PC-3 (cell line): ENCODE measurements around the gene LUZP1. TPM values are rescaled to one million over a fixed set of nuclear protein-coding genes. Genes with fewer than 3 reads are reported as not detected.

Experiments used
- ATAC-seq: fragments of 200-7000 bp; cut with Tn5 transposase; 2 replicates; pipeline ENCODE4 v1.9.1; 2020; ENCODE audit warnings: mild to moderate bottlenecking, moderate library complexity
- BruUV-seq: library from RNA; stranded (reverse); fragments of 400-500 nt; replicated peaks from 2 replicates; lab custom pipeline; 2021; lab: Mats Ljungman, UMichigan
- CTCF ChIA-PET: fragments of 300-600 bp; sonication (Branson Sonifier 250); formaldehyde crosslinking; loops from one replicate; lab custom pipeline; 2022; ENCODE audit warnings: antibody characterized with exemption; lab: Charles Lee
- POLR2A ChIA-PET: fragments of 300-600 bp; sonication (Branson Sonifier 250); formaldehyde crosslinking; loops from one replicate; lab custom pipeline; 2022; ENCODE audit warnings: antibody characterized with exemption; ENCODE audit not compliant: unreplicated experiment; lab: Charles Lee
- DNase-seq: peaks from one replicate; pipeline ENCODE4 v3.0.0-alpha.2; 2015
- H2AFZ ChIP-seq: fragments of 300-600 bp; sonication (generic); 2 replicates; pipeline ENCODE4 v1.6.0; 2016; ENCODE audit warnings: antibody characterized with exemption, low read length
- H3F3A ChIP-seq: fragments of 300-600 bp; sonication (generic); one replicate; pipeline ENCODE4 v1.6.0; 2017; ENCODE audit warnings: antibody characterized with exemption, low read length, control low read depth, mild to moderate bottlenecking; ENCODE audit not compliant: unreplicated experiment
- H3K27ac ChIP-seq: fragments of 300-600 bp; sonication (generic); 2 replicates; pipeline ENCODE4 v1.5.1; 2016; ENCODE audit warnings: mild to moderate bottlenecking, low read length
- H3K27me3 ChIP-seq: fragments of 300-600 bp; sonication (generic); 2 replicates; pipeline ENCODE4 v1.6.1; 2016; ENCODE audit warnings: low read length, mixed read lengths
- H3K36me3 ChIP-seq: fragments of 300-600 bp; sonication (generic); 2 replicates; pipeline ENCODE4 v1.6.1; 2016; ENCODE audit warnings: low read depth, mixed run types, low read length, mixed read lengths
- H3K4me1 ChIP-seq: fragments of 300-600 bp; sonication (generic); 2 replicates; pipeline ENCODE4 v1.5.1; 2016; ENCODE audit warnings: low read length; ENCODE audit not compliant: insufficient read depth
- H3K4me2 ChIP-seq: fragments of 300-600 bp; sonication (generic); 2 replicates; pipeline ENCODE4 v1.6.0; 2016; ENCODE audit warnings: low read length
- H3K4me3 ChIP-seq: fragments of 300-600 bp; sonication (generic); 2 replicates; pipeline ENCODE4 v1.5.1; 2016; ENCODE audit warnings: mild to moderate bottlenecking, low read length, mixed read lengths
- H3K79me2 ChIP-seq: fragments of 300-600 bp; sonication (generic); 2 replicates; pipeline ENCODE4 v1.6.1; 2017; ENCODE audit warnings: low read length, mixed read lengths
- H3K9ac ChIP-seq: fragments of 300-600 bp; sonication (generic); 2 replicates; pipeline ENCODE4 v1.6.0; 2016; ENCODE audit warnings: mild to moderate bottlenecking, low read length
- H3K9me2 ChIP-seq: fragments of 300-600 bp; sonication (generic); replicated peaks from 2 replicates; pipeline ENCODE4 v1.6.1; 2016; ENCODE audit warnings: mixed run types, low read length, mixed read lengths
- H3K9me3 ChIP-seq: fragments of 300-600 bp; sonication (generic); 2 replicates; pipeline ENCODE4 v1.6.1; 2016; ENCODE audit warnings: low read length, mixed read lengths
- H4K20me1 ChIP-seq: fragments of 300-600 bp; sonication (generic); 2 replicates; pipeline ENCODE4 v1.6.1; 2016; ENCODE audit warnings: low read length, mixed read lengths
- CTCF ChIP-seq: fragments of 300-600 bp; sonication (generic); conservative IDR thresholded peaks from 2 replicates; pipeline ENCODE4 v1.5.1; 2017; ENCODE audit warnings: antibody characterized with exemption, low read depth, mild to moderate bottlenecking, low read length
- EZH2 ChIP-seq: fragments of 300-600 bp; sonication (generic); IDR thresholded peaks from one replicate; pipeline ENCODE4 v1.6.1; 2017; ENCODE audit warnings: antibody characterized with exemption, mild to moderate bottlenecking, low read length; ENCODE audit not compliant: unreplicated experiment
- EZH2phosphoT487 ChIP-seq: fragments of 300-600 bp; sonication (generic); IDR thresholded peaks from 2 replicates; pipeline ENCODE4 v1.6.1; 2018; ENCODE audit warnings: mild to moderate bottlenecking, antibody characterized with exemption, low read length, borderline replicate concordance
- intact Hi-C: fragments of 100-400 bp; cut with micrococcal nuclease; formaldehyde crosslinking; loops from 2 replicates; pipeline ENCODE4 v1.9.0; 2023
- total RNA-seq: library from RNA; depleted of rRNA; stranded (reverse); fragments of >200 nt; gene quantifications from 2 replicates; pipeline ENCODE4 v1.2.3, GENCODE V29; 2014

The LUZP1 gene
- total RNA-seq, 1 experiment from 2014 or later = 17.8 TPM

GRCh38 chr1:23108918-23109533 lies 59.6 kb downstream of the LUZP1 start:
- intact Hi-C loops = no loop called here
- H3K36me3 ChIP-seq = peaks cover 12% of the 10 kb centered on the region; the same call in 1 of the 2 replicates
- 0 out of 2 replicates have a peak overlapping the region, but pooled peaks have one; percentile 5 for H3K4me2 ChIP-seq
- POLR2A ChIA-PET = no interaction called here
- no peak overlapping the region for H3K4me3 ChIP-seq
- H4K20me1 ChIP-seq = peaks cover 8% of the 10 kb centered on the region; the same call in 1 of the 2 replicates
- CTCF ChIA-PET = interaction anchor here (0.6 to 0.7 kb wide), 2 partner anchors 10 to 50 kb away, joined by 3 to 4 read pairs; no protein-coding TSS in a partner anchor
- ATAC-seq = peak; percentile 42
- H3K4me1 ChIP-seq = peaks cover 17% of the 10 kb centered on the region
- H2AFZ ChIP-seq = no peak overlapping the region
- DNase-seq = peak; percentile 46
- H3K9me2 ChIP-seq = no peaks in the 10 kb centered on the region
- no TSS peak for BruUV-seq
- no peak overlapping the region for H3K27ac ChIP-seq
- peaks cover 48% of the 10 kb centered on the region for H3K79me2 ChIP-seq
- no peak for TF ChIP-seq EZH2phosphoT487
- TF ChIP-seq EZH2 = no peak
- no peak for TF ChIP-seq CTCF
- H3K27me3 ChIP-seq = no peaks in the 10 kb centered on the region
- peaks cover 5% of the 10 kb centered on the region for H3F3A ChIP-seq
- no peak overlapping the region for H3K9ac ChIP-seq
- H3K9me3 ChIP-seq = no peaks in the 10 kb centered on the region

- TF ChIP-seq EZH2phosphoT487 (no peak), CTCF (no peak), EZH2 (no peak)
- Histone ChIP-seq H3K79me2 (peaks cover 22% of the 10 kb centered on the region), H3K27ac (peak overlapping the region; percentile 86), H3K4me1 (peaks cover 55% of the 10 kb centered on the region), H3K36me3 (peaks cover 6% of the 10 kb centered on the region; the same call in 1 of the 2 replicates), H3K9me3 (no peaks in the 10 kb centered on the region), H3F3A (peaks cover 13% of the 10 kb centered on the region), H3K27me3 (no peaks in the 10 kb centered on the region), H2AFZ (no peak overlapping the region), H3K9ac (peak overlapping the region; percentile 32), H3K9me2 (no peaks in the 10 kb centered on the region), H3K4me3 (no peak overlapping the region; the same call in 1 of the 2 replicates), H3K4me2 (peak overlapping the region; percentile 62), H4K20me1 (no peaks in the 10 kb centered on the region)
- ATAC-seq = peak; percentile 68
- CTCF ChIA-PET = interaction anchor here (0.6 kb wide), 1 partner anchor 95 kb away, joined by 3 read pairs; no protein-coding TSS in a partner anchor
- DNase-seq = peak; percentile 88
- intact Hi-C loops = loop anchor here (5.0 kb wide), 1 partner anchor 64 kb away; the partner anchor contains the start of gene LUZP1
- BruUV-seq = TSS peak; percentile 43
- POLR2A ChIA-PET = interaction anchor here (0.5 to 0.7 kb wide), 6 partner anchors 66 to 242 kb away, joined by 3 to 11 read pairs (median 4); no protein-coding TSS in a partner anchor
Measured at GRCh38 chr1:23103001-23103889, 65.4 kb downstream of the LUZP1 start.
